Urinary bladder (tissue), 4 donors: Measurements from ENCODE around the gene DLX3. TPM values are rescaled to one million over a fixed set of nuclear protein-coding genes. Genes with fewer than 3 reads are reported as not detected.

ENCODE experiments used
- DNase-seq: peaks from one replicate; pipeline ENCODE4 v3.0.0-alpha.2; 2015; ENCODE audit errors: extremely low spot score
- H3K27ac ChIP-seq: one replicate; pipeline ENCODE4 v1.5.1; 2013; ENCODE audit warnings: low read depth, mild to moderate bottlenecking, moderate library complexity
- H3K36me3 ChIP-seq: one replicate; pipeline ENCODE4 v1.6.1; 2013; ENCODE audit warnings: mild to moderate bottlenecking, moderate library complexity; ENCODE audit not compliant: insufficient read depth
- H3K4me1 ChIP-seq: one replicate; pipeline ENCODE4 v1.6.1; 2013; ENCODE audit warnings: mild to moderate bottlenecking, moderate library complexity; ENCODE audit not compliant: insufficient read depth
- H3K4me3 ChIP-seq: one replicate; pipeline ENCODE4 v1.5.1; 2013; ENCODE audit warnings: low read depth, low read length
- WGBS: extraction: QIAGEN DNeasy Blood & Tissue Kit; methylation state at CpG from one replicate; pipeline ENCODE4 v1.1.7; 2013; 5-methylcytosine and 5-hydroxymethylcytosine counted together
- polyA plus RNA-seq: library from polyadenylated mRNA; stranded (reverse); fragments of 200-250 nt; gene quantifications from one replicate; pipeline ENCODE4 v1.2.3, GENCODE V29; 2013
- total RNA-seq: library from RNA; depleted of rRNA; stranded (reverse); fragments of >200 nt; gene quantifications from one replicate; pipeline ENCODE4 v1.2.3, GENCODE V29; 2014
- donor health status: healthy with polysubstance abuse.
- donor health status: healthy.

The DLX3 gene
- total and polyA plus RNA-seq, 2 donors: 0.16 TPM; not detected in 1

- WGBS: 85% methylated on average over 2 of the region's 2 CpGs
- Histone ChIP-seq H3K36me3 (no peaks in the 10 kb centered on the region), H3K4me3 (no peak overlapping the region), H3K4me1 (no peaks in the 10 kb centered on the region), H3K27ac (no peak overlapping the region)
- DNase-seq: no peak
Observed at GRCh38 chr17:50015146-50015545, 20.1 kb upstream of the DLX3 start.

DNA sequence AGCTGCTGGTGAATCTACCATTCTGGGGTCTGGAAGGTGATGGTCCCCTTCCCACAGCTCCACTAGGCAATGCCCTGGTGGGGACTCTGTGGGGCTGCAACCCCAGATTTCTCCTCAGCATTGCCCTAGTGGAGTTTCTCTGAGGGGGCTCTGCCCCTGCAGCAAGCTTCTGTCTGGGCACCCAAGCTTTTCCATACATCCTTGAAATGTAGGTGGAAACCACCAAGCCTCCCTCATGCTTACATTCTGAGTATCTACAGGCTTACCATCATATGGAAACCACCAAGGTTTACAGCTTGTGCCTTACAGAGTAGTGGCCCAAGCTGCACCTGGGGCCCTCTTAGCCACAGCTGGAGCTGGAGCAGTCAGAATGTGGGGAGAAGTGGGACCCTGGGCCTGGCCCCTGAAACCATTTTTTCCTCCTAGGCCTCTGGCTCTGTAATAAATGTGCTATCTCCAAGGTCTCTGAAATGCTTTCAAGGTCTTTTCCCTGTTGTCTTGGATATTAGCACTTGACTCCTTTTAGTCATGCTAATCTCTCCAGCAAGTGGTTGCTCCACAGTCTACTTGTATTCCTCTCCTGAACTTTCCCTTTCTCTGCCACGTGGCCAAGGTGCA is 19.6 kb upstream of the DLX3 start:
- Histone ChIP-seq H3K4me3 (no peak overlapping the region), H3K4me1 (no peaks in the 10 kb centered on the region), H3K36me3 (no peaks in the 10 kb centered on the region), H3K27ac (no peak overlapping the region)
- WGBS: 23% methylated on average over 1 of the region's 1 CpG
- DNase-seq: no peak

GRCh38 chr17:50013079-50013478 is 18.1 kb upstream of the DLX3 start:
- WGBS: 88% methylated on average over 2 of the region's 2 CpGs
- Histone ChIP-seq H3K27ac (no peak overlapping the region), H3K4me3 (no peak overlapping the region), H3K36me3 (no peaks in the 10 kb centered on the region), H3K4me1 (no peaks in the 10 kb centered on the region)
- DNase-seq: no peak

GRCh38 chr17:50009282-50009681 is 14.3 kb upstream of the DLX3 start:
- Histone ChIP-seq H3K4me3 (no peak overlapping the region), H3K4me1 (no peaks in the 10 kb centered on the region), H3K27ac (no peak overlapping the region), H3K36me3 (no peaks in the 10 kb centered on the region)
- DNase-seq: no peak
- 83% methylated on average over 2 of the region's 2 CpGs for WGBS

DNA sequence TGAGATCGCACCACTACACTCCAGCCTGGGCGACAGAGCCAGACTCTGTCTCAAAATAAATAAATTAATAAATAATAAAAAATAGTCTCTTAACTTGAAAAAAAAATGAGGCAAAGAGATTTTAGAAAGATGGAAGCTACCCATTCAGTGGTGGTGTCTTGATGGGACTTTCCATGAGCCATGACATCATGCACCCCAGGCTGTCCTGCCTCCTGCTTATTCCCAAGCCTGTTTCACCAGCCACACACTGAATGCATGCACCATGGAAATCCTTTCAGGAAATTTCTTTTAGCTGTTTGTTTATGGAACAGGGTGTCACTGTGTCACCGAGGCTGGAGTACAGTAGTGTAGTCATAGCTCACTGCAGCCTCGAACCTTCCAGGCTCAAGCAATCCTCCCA is 8.9 kb upstream of the DLX3 start:
- Histone ChIP-seq H3K4me3 (no peak overlapping the region), H3K27ac (no peak overlapping the region), H3K36me3 (no peaks in the 10 kb centered on the region), H3K4me1 (no peaks in the 10 kb centered on the region)
- 70% methylated on average over 4 of the region's 4 CpGs for WGBS
- no peak for DNase-seq

DNA sequence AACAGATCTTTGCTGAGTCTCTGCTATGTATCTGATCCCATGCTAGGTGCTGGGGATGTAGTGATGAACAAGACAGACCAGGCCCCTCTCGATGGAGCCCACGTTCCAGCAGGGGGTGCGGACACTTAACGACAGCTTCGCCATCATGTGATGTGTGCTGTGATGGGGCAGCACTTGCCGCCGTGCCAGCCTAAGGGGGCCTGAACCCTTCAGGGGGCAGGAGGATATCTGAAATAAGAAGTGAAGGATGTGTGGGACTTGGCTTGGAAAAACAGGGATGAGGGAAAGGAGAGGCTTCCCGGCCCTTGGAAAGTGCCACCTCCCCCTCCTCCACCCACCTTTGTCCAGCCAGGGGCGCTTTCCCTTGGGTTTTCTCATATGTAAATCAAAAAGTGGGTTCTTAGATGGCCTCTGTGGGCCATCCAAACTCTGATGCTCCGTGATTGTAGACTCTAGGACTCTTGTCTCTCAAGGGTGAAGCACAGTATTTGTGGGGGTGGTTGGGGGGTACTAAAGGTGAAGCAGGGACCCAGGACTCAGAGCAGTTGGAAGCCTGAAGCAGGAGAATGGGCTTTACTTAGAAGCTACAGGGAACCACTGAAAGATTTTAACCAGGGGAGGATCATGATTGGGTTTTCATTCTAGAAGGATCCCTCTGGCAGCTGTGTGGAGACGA is 4.0 kb upstream of the DLX3 start:
- Histone ChIP-seq H3K4me1 (no peaks in the 10 kb centered on the region), H3K4me3 (no peak overlapping the region), H3K36me3 (no peaks in the 10 kb centered on the region), H3K27ac (no peak overlapping the region)
- DNase-seq: no peak
- WGBS: 52% methylated on average over 11 of the region's 11 CpGs

DNA sequence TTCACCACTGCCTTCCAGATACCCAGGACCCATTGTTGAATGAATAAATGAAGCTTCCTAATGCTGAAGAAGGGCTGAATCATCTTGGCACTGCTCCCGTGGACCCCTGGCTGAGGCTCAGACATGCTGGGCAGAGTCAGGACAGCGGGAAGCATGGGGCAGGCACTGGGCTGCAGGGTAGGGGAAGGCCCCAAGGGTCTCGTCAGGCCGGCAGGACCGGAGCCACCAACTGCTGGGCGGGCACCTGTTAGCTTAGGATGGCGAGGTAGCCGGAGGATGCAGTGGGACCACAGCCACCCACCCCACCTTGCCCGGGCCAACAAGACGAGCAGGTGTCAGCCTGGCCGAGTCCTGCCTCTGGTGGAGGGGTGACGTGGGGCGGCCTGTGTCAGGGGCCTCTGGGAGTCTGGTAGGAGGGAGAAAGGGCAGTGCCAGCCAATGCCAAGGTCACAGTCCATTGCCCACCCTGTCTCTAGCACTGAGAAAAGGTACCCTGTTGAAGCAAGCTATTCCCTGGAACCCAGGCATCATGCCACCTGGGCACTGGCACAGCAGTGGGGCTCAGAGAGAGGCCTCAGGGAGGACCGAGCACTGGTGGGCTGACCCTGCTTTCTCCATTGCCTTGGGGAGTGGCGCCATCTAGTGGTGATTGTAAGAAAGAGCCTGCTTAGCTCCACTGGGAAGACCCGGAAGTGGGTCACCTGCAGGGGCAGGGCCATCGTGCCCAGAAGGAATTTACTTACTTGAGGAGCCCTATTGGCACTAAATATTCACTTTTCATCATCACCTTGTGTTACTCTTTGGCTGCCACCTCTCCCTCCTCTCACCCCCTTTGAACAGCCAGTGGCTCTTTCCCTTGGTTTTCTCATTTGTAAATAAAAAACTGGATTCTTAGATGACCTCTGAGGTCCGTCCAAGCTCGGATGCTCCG is 3.0 kb upstream of the DLX3 start:
- no peaks in the 10 kb centered on the region for H3K36me3 ChIP-seq
- H3K27ac ChIP-seq: no peak overlapping the region
- no peaks in the 10 kb centered on the region for H3K4me1 ChIP-seq
- H3K4me3 ChIP-seq: no peak overlapping the region
- WGBS: 40% methylated on average over 20 of the region's 20 CpGs
- DNase-seq: peak; percentile 72

- Histone ChIP-seq H3K4me3 (no peak overlapping the region), H3K4me1 (no peaks in the 10 kb centered on the region), H3K27ac (no peak overlapping the region), H3K36me3 (no peaks in the 10 kb centered on the region)
- WGBS: 27% methylated on average over 6 of the region's 6 CpGs
- no peak for DNase-seq
Observed at GRCh38 chr17:49997301-49997650, 2.3 kb upstream of the DLX3 start.

GRCh38 chr17:49996495-49997300 is 1.7 kb upstream of the DLX3 start:
- H3K4me3 ChIP-seq: peak overlapping the region; percentile 21
- no peak for DNase-seq
- H3K4me1 ChIP-seq: no peaks in the 10 kb centered on the region
- 2% methylated on average over 58 of the region's 58 CpGs for WGBS
- no peak overlapping the region for H3K27ac ChIP-seq
- H3K36me3 ChIP-seq: no peaks in the 10 kb centered on the region

GRCh38 chr17:49996121-49996494 is 1.1 kb upstream of the DLX3 start:
- no peaks in the 10 kb centered on the region for H3K4me1 ChIP-seq
- 43% methylated on average over 7 of the region's 7 CpGs for WGBS
- no peak for DNase-seq
- no peaks in the 10 kb centered on the region for H3K36me3 ChIP-seq
- no peak overlapping the region for H3K4me3 ChIP-seq
- H3K27ac ChIP-seq: no peak overlapping the region

DNA sequence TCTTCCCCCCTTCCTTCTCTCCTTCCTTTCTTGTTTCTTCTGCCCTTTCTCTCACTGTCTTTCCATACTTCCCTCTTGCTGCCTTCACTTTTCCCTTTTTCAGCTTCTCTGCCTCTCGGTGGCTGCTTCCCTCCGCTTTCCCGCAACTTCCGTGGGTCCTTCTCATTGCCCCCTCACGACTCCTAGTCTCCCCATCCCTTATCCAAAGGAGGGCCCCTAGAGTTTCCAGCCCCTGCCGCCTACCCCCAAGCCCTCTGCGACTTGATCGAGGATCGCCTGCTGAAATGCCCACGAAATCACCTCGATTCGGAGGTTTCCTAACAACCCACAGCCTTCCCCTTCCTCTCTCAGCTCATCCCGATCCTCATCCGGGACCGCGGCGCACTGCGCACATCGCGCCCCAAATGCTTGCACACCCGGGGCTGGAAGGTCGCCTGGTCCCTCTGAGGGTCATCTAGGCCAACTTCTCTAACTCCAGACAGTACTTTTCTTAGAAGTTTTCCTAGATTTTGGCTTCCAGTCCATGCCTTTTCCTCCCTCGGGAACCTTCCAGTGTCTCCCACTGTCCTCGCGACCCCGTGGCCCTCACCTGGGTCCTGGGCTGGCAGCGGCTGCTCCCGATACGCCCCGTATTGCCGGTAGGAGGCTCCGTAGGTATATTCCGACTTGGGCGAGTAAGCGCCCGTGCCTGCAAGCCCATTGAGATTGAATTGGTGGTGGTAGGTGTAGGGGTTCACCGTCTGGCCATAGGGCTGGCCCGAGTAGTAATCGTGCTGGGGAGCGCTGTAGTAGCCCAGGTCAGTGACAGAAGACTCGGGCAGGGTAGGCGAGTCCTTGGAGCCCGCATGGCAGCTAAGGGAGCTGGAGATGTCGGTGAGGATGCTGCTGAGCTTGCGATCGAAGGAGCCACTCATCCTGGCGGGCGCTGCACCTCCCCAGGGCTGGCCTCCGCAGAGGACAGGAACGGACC is 654 bp downstream of the DLX3 start:
- 5% methylated on average over 50 of the region's 50 CpGs for WGBS
- DNase-seq: no peak
- H3K4me1 ChIP-seq: no peaks in the 10 kb centered on the region
- H3K27ac ChIP-seq: no peak overlapping the region
- H3K36me3 ChIP-seq: no peaks in the 10 kb centered on the region
- H3K4me3 ChIP-seq: peak overlapping the region; percentile 47

- Histone ChIP-seq H3K4me1 (no peaks in the 10 kb centered on the region), H3K36me3 (no peaks in the 10 kb centered on the region), H3K4me3 (peak overlapping the region; percentile 47), H3K27ac (no peak overlapping the region)
- no peak for DNase-seq
- under 1% methylated on average over 77 of the region's 77 CpGs for WGBS
Observed at GRCh38 chr17:49993423-49994060, 1.5 kb downstream of the DLX3 start.
